ENCODE data around the gene AKAP8.

Gene AKAP8

DNA sequence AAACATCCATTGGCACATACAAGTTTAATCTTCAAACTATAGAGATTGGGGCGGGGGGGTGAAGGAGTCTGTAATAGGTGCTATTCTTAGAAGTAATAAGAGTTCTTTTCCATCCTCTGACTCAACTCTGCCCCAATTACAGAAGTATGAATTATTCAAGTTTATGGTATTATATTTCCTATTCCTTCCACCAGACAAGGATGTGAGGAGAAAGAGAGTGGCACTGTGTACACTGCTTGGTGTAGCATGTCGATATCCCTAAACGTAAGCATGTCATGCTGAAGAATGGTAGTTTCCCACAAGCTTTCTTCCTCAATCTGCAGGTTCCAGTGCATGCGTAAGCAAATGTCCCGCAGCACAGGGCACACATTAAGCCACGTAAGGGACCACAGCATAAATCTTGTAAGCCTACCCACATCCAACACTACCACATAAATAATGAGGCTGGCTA, 61.3 kb downstream of the AKAP8 start:
- Mint-ChIP-seq H3K4me1 (peaks cover 82% of the 10 kb centered on the region), H3K27ac (peak overlapping the region; percentile 53), H3K4me3 (peak overlapping the region; percentile 9), H3K27me3 (no peaks in the 10 kb centered on the region), H3K9me3 (peaks cover 5% of the 10 kb centered on the region), H3K36me3 (ENCODE audit: low read depth) (peaks cover 6% of the 10 kb centered on the region)
- peak; percentile 54 for ATAC-seq
- no peak for DNase-seq

DNA sequence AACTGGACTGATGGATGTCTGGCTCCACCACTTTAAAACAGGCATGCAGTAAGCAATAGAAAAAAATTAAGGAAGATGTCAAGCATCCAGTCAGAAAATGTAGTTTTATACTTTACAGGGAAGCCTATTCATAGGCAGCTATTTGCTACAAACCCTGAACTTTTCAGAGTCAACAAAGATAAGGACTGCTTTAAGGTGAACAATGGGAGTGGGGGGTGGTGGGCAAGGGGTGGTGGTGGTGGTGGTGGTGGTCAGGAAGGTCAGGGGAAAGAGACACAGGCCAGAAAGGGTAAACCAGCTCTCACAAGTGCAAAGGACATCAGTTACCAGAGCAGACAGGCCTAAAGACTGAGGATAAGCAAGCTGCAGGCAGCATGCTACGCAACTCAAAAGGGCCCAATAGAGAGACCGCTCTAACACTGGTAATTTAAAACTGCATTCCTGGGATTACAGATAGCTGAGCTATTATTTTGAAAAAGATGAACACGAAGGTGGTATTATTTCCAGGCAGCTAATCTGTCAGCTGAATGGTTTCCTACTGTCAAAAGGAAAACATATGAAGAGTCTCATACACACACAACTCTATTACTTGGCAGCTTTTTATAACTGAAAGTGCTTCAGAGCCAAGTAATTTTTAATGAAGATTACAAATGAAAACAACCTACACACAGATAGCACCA, 62.1 kb downstream of the AKAP8 start:
- H3K9me3 Mint-ChIP-seq: peaks cover 5% of the 10 kb centered on the region
- DNase-seq: no peak

GRCh38 chr19:15316498-15316897, 63.1 kb downstream of the AKAP8 start:
- ATAC-seq: no peak
- no peaks in the 10 kb centered on the region for H3K9me3 Mint-ChIP-seq
- H3K27me3 Mint-ChIP-seq: no peaks in the 10 kb centered on the region
- peaks cover 4% of the 10 kb centered on the region for H3K36me3 Mint-ChIP-seq (ENCODE audit: low read depth)
- no peak for DNase-seq
- peak overlapping the region; percentile 21 for H3K4me3 Mint-ChIP-seq
- H3K27ac Mint-ChIP-seq: peak overlapping the region; percentile 53
- peaks cover 88% of the 10 kb centered on the region for H3K4me1 Mint-ChIP-seq

More for the DNA sequence above, 62.1 kb downstream of the AKAP8 start:
- ATAC-seq: no peak
- H3K4me1 Mint-ChIP-seq: peaks cover 85% of the 10 kb centered on the region
- peaks cover 4% of the 10 kb centered on the region for H3K36me3 Mint-ChIP-seq (ENCODE audit: low read depth)
- no peaks in the 10 kb centered on the region for H3K27me3 Mint-ChIP-seq
- peak overlapping the region; percentile 21 for H3K4me3 Mint-ChIP-seq
- peak overlapping the region; percentile 53 for H3K27ac Mint-ChIP-seq

- ATAC-seq: no peak
- peaks cover 4% of the 10 kb centered on the region for H3K36me3 Mint-ChIP-seq (ENCODE audit: low read depth)
- peak overlapping the region; percentile 81 for H3K27ac Mint-ChIP-seq
- no peaks in the 10 kb centered on the region for H3K27me3 Mint-ChIP-seq
- H3K4me3 Mint-ChIP-seq: no peak overlapping the region
- H3K4me1 Mint-ChIP-seq: peaks cover 87% of the 10 kb centered on the region
- DNase-seq: no peak
- H3K9me3 Mint-ChIP-seq: no peaks in the 10 kb centered on the region
Measured at GRCh38 chr19:15315101-15315500, 64.5 kb downstream of the AKAP8 start.

DNA sequence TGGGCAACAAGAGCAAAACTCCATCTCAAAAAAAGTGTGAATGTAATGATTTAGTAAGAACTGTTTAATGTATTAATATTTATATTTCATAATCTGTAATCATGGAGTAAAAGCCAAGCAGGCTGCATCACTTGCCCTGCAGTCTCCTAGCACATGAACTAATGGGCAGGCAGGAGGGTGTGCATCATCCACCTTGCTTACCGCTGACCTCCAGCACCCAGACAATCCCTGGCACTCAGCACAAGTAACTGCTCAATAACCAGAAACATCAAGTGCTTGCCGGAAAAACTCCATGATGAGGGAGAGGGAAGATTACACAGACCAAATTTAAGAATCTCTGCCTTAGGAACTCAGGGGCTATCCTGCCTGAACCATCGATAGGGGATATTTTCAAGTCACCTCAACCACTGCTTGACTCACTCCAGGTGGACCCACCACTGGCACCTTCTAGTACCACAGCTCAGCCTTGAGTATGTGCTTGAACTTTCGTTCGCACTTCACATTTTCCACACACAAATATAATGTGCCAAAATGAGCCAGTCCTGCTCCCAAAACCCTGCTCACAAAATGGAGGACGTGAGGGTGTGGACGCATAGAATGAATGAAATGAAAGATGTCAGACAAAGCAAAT, 65.8 kb downstream of the AKAP8 start:
- no peaks in the 10 kb centered on the region for H3K27me3 Mint-ChIP-seq
- ATAC-seq (peak; percentile 53), DNase-seq (no peak)
- H3K9me3 Mint-ChIP-seq: no peaks in the 10 kb centered on the region
- H3K36me3 Mint-ChIP-seq (ENCODE audit: low read depth): peaks cover 4% of the 10 kb centered on the region
- H3K4me1 Mint-ChIP-seq: peaks cover 88% of the 10 kb centered on the region
- peak overlapping the region; percentile 68 for H3K27ac Mint-ChIP-seq
- no peak overlapping the region for H3K4me3 Mint-ChIP-seq

GRCh38 chr19:15307169-15307568, 72.4 kb downstream of the AKAP8 start:
- H3K27ac Mint-ChIP-seq: peak overlapping the region; percentile 64
- no peaks in the 10 kb centered on the region for H3K27me3 Mint-ChIP-seq
- peaks cover 89% of the 10 kb centered on the region for H3K4me1 Mint-ChIP-seq
- no peaks in the 10 kb centered on the region for H3K9me3 Mint-ChIP-seq
- DNase-seq (no peak), ATAC-seq (no peak)
- no peak overlapping the region for H3K4me3 Mint-ChIP-seq
- peaks cover 3% of the 10 kb centered on the region for H3K36me3 Mint-ChIP-seq (ENCODE audit: low read depth)

DNA sequence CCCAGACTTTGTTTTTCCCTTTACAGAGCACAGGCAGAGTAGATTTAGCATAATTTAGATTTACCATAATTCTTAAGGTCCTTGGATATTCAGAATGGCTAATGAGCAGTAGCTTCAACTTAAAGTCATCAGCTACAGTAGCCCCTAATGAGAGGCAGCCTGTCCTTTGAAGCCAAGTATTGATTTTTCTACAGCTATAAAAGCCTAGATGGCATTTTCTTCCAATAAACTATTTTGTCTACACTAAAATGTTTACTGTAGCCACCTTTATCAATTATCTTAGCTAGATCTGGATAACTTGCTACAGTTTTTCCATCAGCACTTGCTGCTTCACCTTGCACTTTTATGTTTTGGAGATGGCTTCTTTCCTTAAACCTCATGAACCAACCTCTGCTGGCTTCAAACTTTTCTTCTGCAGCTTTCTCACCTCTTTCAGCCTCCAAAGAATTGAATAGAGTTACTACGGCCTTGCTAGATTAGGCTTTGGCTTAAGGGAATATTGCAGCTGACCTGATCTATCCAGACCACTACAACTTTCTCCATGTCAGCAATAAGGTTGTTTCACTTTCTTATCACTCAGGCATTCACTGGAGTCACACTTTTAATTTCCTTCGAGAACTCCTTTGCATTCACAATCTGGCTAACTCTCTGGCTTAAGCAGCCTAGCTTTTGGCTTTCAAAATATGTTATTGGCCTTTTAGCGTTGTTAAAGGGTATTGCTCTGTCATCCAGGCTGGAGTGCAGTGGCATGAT, 73.8 kb downstream of the AKAP8 start:
- Mint-ChIP-seq H3K4me3 (no peak overlapping the region), H3K27ac (peak overlapping the region; percentile 64), H3K27me3 (no peaks in the 10 kb centered on the region), H3K9me3 (no peaks in the 10 kb centered on the region), H3K36me3 (ENCODE audit: low read depth) (peaks cover 7% of the 10 kb centered on the region), H3K4me1 (peaks cover 90% of the 10 kb centered on the region)
- no peak for ATAC-seq
- DNase-seq: no peak

GRCh38 chr19:15304140-15304705, 75.4 kb downstream of the AKAP8 start:
- peaks cover 92% of the 10 kb centered on the region for H3K4me1 Mint-ChIP-seq
- no peaks in the 10 kb centered on the region for H3K27me3 Mint-ChIP-seq
- H3K27ac Mint-ChIP-seq: peak overlapping the region; percentile 78
- peak; percentile 58 for ATAC-seq
- no peaks in the 10 kb centered on the region for H3K9me3 Mint-ChIP-seq
- H3K36me3 Mint-ChIP-seq (ENCODE audit: low read depth): peaks cover 9% of the 10 kb centered on the region
- no peak for DNase-seq
- H3K4me3 Mint-ChIP-seq: no peak overlapping the region

Data from activated naive CD8-positive, alpha-beta T cell treated with anti-CD3 and anti-CD28 coated beads, Interleukin-2, amount 50 U/mL, for 24 hours (primary cell).